Natural killer cell (primary cell): ENCODE measurements around the gene IFNLR1. TPM values are rescaled to one million over a fixed set of nuclear protein-coding genes. Genes with fewer than 3 reads are reported as not detected.

Experiments used
- ATAC-seq, 3 donors: fragments of 150-1000 bp in 2 of 3; fragments of 200-7000 bp in 1 of 3; cut with Tn5 transposase; 1 replicate in 1 of 3; 2 replicates in 2 of 3; pipeline ENCODE4 v1.10.0; 2021; ENCODE audit warnings: mild to moderate bottlenecking in 2 of 3, moderate library complexity in 2 of 3
- DNase-seq, 2 donors: peaks; one replicate each; pipeline versions ENCODE4 v3.0.0 to v3.0.0-alpha.2; 2013 to 2021; ENCODE audit warnings: mixed read lengths in 1 of 2
- H3K27ac ChIP-seq: one replicate; pipeline ENCODE4 v1.5.1; 2013; ENCODE audit warnings: mild to moderate bottlenecking, low read length
- H3K27me3 ChIP-seq: one replicate; pipeline ENCODE4 v1.6.1; 2013; ENCODE audit warnings: low read length; ENCODE audit not compliant: control insufficient read depth, insufficient read depth
- H3K36me3 ChIP-seq: one replicate; pipeline ENCODE4 v1.6.1; 2013; ENCODE audit warnings: low read length; ENCODE audit not compliant: control insufficient read depth, insufficient read depth
- H3K4me1 ChIP-seq: one replicate; pipeline ENCODE4 v1.6.1; 2013; ENCODE audit warnings: low read length; ENCODE audit not compliant: control insufficient read depth, insufficient read depth
- H3K4me3 ChIP-seq: one replicate; pipeline ENCODE4 v1.5.1; 2013; ENCODE audit warnings: low read length
- H3K9me3 ChIP-seq: one replicate; pipeline ENCODE4 v1.6.1; 2013; ENCODE audit warnings: low read length; ENCODE audit not compliant: control insufficient read depth, insufficient read depth
- H3K27ac Mint-ChIP-seq, 2 donors: one replicate each; pipeline ENCODE4 v1.8.0; 2022; ENCODE audit warnings: mild to moderate bottlenecking in 2 of 2, mixed read lengths in 2 of 2, moderate library complexity in 1 of 2
- H3K27me3 Mint-ChIP-seq, 2 donors: one replicate each; pipeline ENCODE4 v1.8.0; 2022; ENCODE audit warnings: low read depth in 2 of 2, mixed read lengths in 2 of 2
- H3K36me3 Mint-ChIP-seq: one replicate; pipeline ENCODE4 v1.8.0; 2022; ENCODE audit warnings: mixed read lengths
- H3K4me1 Mint-ChIP-seq, 2 donors: one replicate each; pipeline ENCODE4 v1.8.0; 2022; ENCODE audit warnings: mixed read lengths in 2 of 2
- H3K4me3 Mint-ChIP-seq: one replicate; pipeline ENCODE4 v1.8.0; 2022; ENCODE audit warnings: mild to moderate bottlenecking, moderate library complexity, mixed read lengths
- H3K9me3 Mint-ChIP-seq, 2 donors: one replicate each; pipeline ENCODE4 v1.8.0; 2022; ENCODE audit warnings: mixed read lengths in 2 of 2
- WGBS: methylation state at CpG from one replicate; pipeline ENCODE4 v1.1.7; 2013; ENCODE audit warnings: missing lambda C conversion rate; ENCODE audit not compliant: insufficient coverage; 5-methylcytosine and 5-hydroxymethylcytosine counted together
- intact Hi-C: fragments of 100-400 bp; cut with micrococcal nuclease; formaldehyde crosslinking; loops from one replicate; pipeline ENCODE4 v1.14.2; 2022
- total RNA-seq, 4 donors: library from RNA; stranded (reverse); fragments of 120-200 nt in 1 of 4; gene quantifications; one replicate each; pipeline versions ENCODE4 v1.2.3 to v1.2.4, GENCODE V29; 2013 to 2022
- TF ChIP-seq, protein P1 (sequence below): fragments of 200-600 bp; IDR thresholded peaks from one replicate; pipeline ENCODE4 v1.8.0; 2022; ENCODE audit warnings: antibody characterized with exemption

Gene IFNLR1
- total RNA-seq, 3 donors from 2014 or later (not counting 1 experiment from before 2014, with no cell fraction given), result 0.07 to 2.5 (median 0.19) TPM

DNA sequence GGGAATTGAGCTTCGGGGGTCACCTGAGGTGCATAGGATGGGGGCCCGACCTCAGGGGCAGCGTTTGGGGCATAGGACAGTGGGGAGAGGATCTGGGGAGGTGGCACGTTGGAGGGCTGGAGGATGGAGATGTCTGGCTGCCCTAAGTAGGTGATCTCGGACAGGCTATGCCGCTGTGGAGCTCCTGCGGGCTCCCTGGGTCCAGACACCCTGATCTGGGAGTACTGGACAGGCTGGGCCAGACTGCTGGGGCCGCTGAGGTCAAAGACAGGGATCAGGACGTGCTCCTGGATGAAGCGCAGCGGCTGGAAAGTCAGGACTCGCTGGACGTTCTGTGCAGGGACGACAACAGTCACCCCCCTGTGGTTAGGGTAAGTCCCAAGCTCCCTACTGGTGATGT, 65.7 kb downstream of the IFNLR1 start:
- Mint-ChIP-seq H3K4me1 (no peaks in the 10 kb centered on the region), H3K27me3 (peaks cover 0 to 6% of the 10 kb centered on the region in 2 donors), H3K27ac (no peak overlapping the region), H3K9me3 (no peaks in the 10 kb centered on the region), H3K36me3 (no peaks in the 10 kb centered on the region), H3K4me3 (no peak overlapping the region)
- Histone ChIP-seq H3K4me3 (no peak overlapping the region), H3K27ac (no peak overlapping the region), H3K27me3 (no peaks in the 10 kb centered on the region), H3K4me1 (no peaks in the 10 kb centered on the region), H3K36me3 (no peaks in the 10 kb centered on the region), H3K9me3 (no peaks in the 10 kb centered on the region)
- ATAC-seq, result no peak
- intact Hi-C loops, result no loop called here
- TF ChIP-seq, protein P1, sequence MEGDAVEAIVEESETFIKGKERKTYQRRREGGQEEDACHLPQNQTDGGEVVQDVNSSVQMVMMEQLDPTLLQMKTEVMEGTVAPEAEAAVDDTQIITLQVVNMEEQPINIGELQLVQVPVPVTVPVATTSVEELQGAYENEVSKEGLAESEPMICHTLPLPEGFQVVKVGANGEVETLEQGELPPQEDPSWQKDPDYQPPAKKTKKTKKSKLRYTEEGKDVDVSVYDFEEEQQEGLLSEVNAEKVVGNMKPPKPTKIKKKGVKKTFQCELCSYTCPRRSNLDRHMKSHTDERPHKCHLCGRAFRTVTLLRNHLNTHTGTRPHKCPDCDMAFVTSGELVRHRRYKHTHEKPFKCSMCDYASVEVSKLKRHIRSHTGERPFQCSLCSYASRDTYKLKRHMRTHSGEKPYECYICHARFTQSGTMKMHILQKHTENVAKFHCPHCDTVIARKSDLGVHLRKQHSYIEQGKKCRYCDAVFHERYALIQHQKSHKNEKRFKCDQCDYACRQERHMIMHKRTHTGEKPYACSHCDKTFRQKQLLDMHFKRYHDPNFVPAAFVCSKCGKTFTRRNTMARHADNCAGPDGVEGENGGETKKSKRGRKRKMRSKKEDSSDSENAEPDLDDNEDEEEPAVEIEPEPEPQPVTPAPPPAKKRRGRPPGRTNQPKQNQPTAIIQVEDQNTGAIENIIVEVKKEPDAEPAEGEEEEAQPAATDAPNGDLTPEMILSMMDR, result no peak
- 76% methylated on average over 14 of the region's 14 CpGs for WGBS
- DNase-seq, result no peak

DNA sequence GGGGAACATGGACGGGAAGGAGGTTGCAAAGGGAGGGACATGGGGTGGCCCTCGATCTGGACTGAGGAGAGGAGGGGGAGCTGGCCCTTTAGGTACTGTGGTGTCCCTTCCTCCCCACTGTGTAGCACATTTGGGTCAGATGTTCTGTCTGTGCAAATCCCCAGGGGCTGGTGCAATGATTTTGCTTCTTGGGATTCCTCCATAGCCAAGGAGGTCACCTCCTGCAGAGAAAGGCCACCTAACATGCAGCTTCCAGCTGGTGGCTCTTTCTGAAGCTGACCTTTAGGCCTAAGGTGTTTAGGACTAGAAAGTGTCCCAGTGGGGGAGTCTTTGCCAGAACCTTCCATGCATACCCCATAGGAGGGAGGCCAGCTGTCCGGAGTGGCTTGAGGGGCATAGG, 66.1 kb downstream of the IFNLR1 start:
- peaks cover 0 to 9% of the 10 kb centered on the region in 2 donors for H3K27me3 Mint-ChIP-seq
- TF ChIP-seq, protein P1, result no peak
- no peaks in the 10 kb centered on the region for H3K27me3 ChIP-seq
- H3K4me1 Mint-ChIP-seq, result no peaks in the 10 kb centered on the region
- no peak overlapping the region for H3K4me3 ChIP-seq
- DNase-seq, result no peak
- no peaks in the 10 kb centered on the region for H3K36me3 ChIP-seq
- no peak for ATAC-seq
- no peaks in the 10 kb centered on the region for H3K9me3 Mint-ChIP-seq
- 63% methylated on average over 3 of the region's 3 CpGs for WGBS
- no peaks in the 10 kb centered on the region for H3K4me1 ChIP-seq
- H3K4me3 Mint-ChIP-seq, result no peak overlapping the region
- no peak overlapping the region for H3K27ac Mint-ChIP-seq
- no peaks in the 10 kb centered on the region for H3K36me3 Mint-ChIP-seq
- no peak overlapping the region for H3K27ac ChIP-seq
- no peaks in the 10 kb centered on the region for H3K9me3 ChIP-seq
- intact Hi-C loops, result no loop called here

DNA sequence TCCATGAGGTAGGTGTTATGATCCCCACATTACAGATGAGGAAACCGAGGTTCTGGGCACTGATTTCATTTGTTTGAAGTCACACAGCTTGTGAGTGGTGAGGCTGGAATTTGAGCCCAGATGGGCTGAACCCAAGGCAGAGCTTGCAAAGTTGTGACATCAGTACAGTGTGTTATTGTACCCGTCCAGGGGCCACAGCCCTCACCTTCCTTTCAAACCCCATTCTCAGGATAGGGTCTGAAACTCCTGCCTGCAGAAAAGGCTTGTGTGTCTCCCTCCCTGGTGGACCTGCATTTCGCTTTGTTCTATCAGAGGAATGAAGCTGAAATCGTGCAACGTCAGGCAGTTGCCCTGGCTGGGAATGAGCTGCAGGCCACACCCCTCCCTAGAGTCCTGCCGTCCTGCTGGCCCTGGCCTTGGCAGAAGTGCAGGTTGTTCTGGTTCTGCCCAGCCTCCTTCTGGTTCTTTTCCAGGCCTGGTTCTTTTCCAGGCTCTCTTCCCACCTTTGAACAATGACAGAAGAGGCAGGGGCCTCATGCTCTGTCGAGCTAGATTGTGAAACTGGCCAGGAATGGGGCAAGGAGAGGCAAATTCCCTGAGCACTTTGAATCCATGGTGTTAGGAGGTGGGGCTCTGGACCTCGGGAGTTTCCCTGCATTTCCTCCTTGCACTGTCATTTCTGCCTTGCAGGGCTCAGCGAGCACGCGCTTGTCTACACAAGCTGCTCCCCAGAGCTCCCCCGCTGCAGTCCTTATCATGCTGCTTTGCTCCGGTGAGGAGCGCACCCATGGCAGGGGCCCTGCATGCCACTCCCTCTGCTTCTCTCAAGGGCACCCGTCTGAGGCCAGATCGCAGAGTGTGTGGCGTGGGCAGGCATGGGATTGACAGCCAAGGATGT, 67.0 kb downstream of the IFNLR1 start:
- Histone ChIP-seq H3K36me3 (no peaks in the 10 kb centered on the region), H3K27ac (no peak overlapping the region), H3K4me1 (no peaks in the 10 kb centered on the region), H3K9me3 (no peaks in the 10 kb centered on the region), H3K27me3 (no peaks in the 10 kb centered on the region), H3K4me3 (no peak overlapping the region)
- H3K4me3 Mint-ChIP-seq, result no peak overlapping the region
- intact Hi-C loops, result no loop called here
- DNase-seq, result no peak
- no peaks in the 10 kb centered on the region for H3K36me3 Mint-ChIP-seq
- WGBS, result 85% methylated on average over 17 of the region's 17 CpGs
- H3K9me3 Mint-ChIP-seq, result no peaks in the 10 kb centered on the region
- H3K27me3 Mint-ChIP-seq, result peaks cover 0 to 9% of the 10 kb centered on the region in 2 donors
- TF ChIP-seq, protein P1, result no peak
- no peaks in the 10 kb centered on the region for H3K4me1 Mint-ChIP-seq
- ATAC-seq, result no peak
- H3K27ac Mint-ChIP-seq, result no peak overlapping the region
